ENCODE measurements around the gene ADCY1. TPM values are rescaled to one million over a fixed set of nuclear protein-coding genes. Genes with fewer than 3 reads are reported as not detected.

ADCY1 gene
- total RNA-seq, 1 donor from 2014 or later, result 9.8 TPM

DNA sequence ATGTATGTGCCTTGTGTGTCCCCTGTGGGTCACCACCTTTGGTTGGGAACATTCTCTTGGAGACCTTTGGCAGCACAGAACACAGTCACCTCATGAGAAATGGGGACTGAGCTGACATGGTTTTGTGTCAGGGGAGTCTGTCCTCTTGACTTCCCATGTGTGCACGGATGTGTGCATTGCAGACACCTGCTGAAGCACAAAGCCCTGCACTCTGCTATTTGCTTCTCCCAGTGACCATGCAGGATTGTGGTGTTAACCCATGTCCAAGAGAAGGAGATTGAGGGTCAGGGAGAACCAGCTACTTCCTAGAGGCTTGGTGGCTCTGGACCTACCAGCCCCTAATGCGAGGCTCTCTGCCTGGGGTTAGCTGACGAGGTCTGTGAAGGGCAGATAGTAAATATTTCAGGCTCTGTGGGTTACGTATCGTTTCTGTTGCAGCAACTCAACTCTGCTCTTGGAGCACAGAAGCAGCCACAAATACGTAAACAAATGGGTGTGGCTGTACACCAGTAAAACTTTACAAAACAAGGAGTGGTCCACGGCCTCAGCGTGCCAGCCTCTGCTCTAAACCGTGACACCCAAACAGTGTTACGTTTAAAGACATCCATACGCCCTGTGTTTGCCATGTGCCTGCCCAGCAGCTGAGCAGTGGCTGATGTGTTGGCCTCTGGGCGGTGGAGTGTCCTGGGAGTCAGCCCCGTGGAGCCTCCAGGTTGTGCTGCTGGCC lies 51.7 kb downstream of the ADCY1 start:
- DNase-seq, result no peak

DNA sequence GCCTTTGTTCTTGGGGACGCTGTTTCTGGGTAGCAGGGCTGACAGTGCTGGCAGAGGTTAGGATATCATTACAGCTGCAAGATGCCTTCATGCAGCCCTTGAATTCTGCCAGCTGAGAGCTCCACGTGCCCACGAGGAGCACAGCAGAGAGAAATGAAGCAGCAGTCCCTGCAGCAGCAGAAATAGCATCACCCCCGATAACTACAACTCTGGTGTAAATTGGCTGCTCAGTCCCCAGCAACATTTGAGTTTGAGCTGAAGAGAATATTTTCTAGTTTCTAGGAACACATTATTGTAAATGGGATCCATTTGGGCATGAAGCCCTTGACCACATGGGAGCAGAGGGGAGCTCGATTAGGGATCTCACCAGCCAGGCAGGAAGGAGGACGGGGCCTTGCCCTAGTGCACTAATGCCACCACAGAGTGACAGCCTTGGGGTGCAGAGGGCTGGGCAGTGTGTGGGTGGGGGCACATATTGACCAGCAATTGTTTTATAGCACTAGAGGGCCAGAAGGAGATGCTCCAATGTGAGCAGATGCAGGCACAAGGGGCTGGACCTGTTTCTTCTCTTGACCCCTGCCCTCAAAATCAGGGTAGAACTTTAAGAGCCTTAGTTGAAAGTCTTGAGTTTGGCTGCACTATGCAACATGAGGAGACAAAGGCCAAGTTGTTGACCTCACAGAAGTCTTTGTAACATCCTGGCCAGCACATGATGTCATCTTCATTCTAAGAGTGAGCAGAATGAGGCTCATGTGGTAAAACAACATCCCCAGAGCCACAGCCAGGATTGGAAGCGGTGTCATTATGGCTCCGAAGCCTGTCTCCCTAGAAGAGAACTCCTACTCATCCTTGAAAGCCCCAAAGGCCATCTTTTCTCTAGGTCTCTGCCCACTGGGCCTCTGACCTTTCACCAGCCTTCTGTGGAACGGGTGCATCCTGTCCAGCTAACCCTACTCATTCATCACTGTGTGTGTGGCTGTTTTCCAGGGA lies 52.6 kb downstream of the ADCY1 start:
- no peak for DNase-seq

DNA sequence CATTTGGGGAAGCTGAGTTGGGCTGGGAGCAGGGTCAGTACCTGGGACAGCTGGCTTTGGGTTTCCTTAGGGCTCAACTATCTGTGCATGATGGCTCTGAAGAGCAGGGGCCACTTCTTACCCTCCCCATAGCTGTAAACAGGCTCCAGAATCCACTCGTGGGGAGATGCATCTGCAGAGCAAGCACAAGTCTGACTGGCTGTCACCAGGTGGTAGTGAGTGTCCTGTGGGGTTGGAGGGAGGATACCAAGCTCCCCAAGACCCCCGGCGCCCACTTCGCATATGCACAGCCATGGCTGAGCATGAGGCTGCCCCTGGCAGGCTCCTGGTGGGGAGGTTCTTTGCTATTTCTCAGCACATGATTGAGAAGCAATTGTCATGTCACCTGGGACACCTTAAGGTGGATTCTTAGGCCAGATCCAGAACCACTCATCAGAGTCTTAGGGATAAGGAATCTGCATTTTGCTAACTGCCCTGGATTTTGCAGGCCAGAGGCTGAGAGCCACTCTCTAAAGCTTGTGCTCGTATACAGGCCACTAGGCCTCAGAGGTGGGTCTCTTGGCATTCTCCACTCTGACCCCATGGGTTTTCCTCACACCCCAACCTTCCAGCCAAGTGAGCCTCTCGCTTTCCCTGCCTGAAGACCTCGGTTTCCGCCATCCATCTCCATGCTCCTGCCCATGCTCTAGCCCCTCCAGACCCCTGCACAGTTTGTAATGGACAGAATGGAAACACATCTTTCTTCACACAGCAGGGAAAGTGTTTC lies 53.7 kb downstream of the ADCY1 start:
- DNase-seq, result no peak

DNA sequence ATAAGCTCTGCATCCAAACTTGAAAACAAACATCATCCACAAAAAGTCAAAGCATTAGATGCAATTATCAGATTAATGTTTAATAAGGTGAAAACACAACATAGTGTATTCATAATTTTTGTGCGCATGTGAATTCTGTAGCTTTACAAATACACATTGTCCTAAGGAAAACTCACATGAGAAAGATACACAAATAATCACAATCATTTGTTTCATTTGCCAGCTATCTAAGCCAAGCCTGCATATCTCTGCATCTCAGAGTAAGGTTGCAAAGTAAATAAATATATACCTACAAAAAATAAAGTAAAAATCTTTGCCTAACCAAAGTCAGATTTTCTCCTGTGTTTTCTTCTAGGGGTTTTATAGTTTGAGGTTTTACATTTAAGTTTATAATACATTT lies 57.4 kb downstream of the ADCY1 start:
- no peak for DNase-seq

DNA sequence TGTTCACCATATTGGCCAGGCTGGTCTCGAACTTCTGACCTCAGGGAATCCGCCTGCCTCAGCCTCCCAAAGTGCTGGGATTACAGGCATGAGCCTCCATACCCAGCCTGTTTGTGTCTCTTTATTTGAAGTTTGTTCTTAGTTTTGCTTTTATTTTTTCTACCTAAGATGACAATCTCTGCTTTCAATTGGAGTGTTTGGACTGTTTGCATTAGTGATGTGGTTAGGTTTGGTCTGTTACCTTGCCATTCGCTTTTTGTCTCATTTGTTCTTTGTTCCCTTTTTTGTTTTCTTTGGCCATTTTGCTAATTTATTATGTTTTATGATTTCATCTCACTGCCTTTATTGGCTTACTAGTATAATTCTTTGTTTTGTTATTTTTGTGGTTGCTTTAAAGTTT lies 62.6 kb downstream of the ADCY1 start:
- no peak for DNase-seq

DNA sequence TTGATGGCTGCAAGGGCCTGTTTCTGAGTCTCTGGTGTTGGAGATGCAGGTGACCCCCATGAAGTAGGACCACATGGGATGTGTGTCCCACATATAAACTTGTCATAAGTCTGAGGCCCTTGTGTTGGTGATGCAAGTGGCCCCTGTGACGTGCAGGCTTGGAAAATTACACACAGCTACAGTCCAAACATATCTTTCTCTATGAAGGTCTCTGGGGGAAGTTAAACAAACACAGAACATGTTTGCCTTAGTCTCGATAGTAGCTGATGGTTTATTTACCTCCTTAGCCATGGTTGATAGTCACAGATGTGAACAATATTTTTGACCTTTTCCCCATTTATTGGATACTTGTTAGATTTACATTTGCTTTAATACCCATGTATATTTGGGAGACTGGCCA lies 64.7 kb downstream of the ADCY1 start:
- no peak for DNase-seq

DNA sequence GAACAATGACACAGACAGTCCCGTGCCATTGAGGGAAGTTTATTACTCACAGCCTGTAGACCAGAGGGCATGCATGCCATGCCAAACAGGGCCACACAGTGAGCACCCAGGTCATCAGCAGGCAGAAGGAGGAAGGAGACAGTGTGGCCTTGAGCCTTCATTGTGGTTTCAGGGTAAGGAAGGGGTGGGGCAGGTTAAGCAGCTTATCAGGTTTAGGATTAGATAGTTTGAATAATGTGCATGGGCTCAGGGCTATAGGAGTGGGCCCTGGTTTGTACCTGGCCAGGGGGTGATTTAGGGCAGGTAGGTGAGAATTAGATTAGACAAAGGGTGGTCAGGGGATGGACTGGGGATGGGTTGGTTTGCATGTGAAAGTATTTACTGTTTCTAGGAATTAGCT lies 67.9 kb downstream of the ADCY1 start:
- DNase-seq, result no peak

DNA sequence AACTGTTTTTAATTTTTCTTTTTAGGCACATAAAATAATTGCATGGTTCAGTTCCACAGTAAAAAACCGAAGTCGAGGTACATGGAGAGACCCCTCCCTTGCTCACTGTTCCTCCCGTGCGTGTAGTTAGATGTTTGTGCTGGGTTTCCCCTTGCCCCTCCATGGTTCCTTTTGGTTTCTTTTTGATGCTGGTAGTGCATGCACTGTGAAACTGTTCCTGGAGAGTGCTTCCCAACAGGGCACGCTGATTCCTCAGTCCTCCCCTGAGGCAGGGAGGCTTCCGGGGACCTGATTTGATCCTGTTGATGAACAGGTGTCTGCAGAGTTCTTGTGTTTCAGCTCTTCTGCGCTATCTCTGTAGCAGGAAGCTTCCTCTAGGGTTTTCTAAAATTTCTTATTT lies 69.5 kb downstream of the ADCY1 start:
- no peak for DNase-seq

DNA sequence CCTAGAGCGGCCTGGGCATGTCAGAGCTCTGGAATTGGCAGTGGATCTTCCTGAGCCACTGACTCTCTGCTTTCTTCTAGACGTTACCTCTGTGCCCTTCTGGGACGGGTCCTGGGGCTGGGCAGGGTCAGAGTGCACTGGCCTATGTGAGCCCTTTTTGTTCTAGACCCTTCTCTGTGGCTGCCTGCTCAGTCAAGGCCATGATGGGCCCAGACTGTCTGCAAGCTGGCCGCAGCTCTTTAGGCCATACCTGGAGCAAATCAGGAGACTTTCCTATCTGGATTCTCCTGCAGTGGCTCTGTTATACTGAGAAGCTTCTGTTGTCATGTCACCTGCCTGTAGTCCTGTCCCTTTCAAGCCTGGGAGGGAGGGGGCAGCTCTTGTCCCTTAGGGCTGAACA lies 70.1 kb downstream of the ADCY1 start:
- DNase-seq, result no peak

DNA sequence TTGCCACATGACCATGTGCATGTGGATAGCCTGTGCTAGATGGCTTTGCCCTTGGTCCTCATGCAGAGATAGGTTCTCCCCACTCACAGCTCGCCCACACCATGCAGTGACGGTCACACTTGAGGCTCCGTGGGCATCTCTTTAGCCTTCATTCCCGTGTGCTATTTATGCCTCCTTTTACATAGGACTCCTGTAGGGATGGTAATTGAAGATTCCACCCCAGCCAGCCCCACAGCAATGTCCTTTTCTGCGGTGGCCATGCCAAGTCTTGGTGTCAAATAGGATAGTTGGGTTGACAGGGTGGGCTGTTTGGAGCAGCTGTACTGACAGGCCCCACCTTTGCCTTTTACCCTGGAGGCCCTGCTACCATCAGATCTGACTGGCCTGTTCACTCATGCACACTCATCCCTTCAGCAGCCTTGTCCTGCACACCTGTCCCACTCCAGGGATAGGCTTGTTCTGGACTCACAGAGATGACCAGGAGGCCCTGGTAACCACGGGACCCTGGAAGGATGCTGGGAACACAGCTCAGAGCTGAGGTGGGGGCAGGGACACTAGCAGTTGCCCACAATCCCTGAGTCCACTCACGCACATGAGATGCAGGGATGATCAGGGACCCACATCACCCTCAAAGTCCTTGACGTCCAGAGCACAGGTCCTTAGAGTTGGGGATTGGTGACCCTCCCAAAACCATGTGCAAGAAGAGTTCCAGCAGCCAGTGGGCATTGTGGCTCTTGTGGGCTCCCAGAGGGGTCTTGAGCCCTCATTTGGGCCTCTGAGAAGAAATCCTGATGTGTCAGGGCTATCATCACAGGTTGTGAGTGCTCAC lies 71.2 kb downstream of the ADCY1 start:
- no peak for DNase-seq

DNA sequence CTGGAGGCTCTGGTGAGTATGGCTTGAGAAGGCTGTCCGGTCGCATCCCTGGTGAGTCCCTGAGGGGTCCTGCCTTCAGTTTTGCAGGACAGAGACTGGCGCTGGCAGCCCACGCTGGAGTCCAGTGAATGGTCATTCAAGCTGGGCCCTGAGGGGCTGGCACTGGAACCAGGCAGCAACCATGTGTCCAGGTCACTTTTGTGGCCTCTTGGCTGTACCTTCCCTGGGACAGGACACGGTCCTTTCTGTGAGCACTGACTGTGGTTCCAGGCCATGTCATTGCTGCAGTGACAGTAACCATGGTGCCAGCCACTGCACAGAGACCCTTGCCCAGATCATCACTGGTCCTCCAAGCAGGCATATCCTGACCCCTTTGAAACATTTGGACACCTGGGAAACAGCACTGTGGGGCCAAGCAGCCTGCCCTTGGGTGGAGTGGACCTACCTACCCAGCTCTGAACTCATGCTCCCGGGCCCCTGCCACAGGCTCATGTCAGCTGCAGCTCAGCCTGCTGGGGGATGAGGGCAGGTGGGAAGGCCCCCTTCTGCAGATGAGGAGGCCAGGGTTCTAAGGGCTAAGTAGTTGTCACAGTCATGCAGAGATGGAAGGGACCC lies 72.1 kb downstream of the ADCY1 start:
- DNase-seq, result no peak

DNA sequence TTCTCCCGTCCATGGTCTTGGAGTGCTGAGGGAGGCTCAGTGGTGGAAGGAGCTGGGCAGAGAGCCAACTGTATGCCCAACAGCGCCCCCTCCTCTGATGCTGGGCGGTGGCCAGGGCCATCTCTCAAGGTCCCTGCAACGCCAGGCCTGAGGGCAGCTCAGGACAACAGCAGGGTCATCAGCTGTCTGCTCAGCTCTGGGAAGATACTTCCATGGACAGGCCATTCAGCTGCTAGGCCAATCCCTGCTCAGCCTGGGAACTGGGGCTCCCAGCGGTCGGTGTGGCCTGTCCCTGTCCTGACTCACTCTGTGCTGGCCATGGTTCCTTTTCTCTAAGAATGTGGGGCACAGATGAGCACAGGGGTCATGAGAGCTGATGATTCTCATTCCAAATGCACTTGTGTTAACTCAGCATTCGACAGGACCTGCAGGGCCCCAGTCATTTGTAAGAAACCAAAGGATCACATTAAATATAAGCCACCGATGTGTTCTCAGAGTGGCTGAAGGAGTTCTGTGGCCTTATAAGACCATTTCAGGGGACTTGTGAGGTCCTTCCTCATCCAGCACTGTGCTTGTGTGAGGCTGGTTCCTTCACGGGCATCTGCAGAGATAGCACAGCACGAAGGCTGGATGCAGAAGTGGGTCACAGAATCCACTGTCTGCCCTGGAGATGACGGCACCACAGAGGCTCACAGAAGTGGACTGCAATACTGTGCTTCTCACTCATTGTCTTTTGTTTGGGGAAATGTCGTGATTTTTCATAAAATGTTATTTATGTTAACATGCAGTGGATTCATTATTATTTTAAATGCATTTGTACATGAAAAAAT lies 73.0 kb downstream of the ADCY1 start:
- DNase-seq, result peak; percentile 4

DNA sequence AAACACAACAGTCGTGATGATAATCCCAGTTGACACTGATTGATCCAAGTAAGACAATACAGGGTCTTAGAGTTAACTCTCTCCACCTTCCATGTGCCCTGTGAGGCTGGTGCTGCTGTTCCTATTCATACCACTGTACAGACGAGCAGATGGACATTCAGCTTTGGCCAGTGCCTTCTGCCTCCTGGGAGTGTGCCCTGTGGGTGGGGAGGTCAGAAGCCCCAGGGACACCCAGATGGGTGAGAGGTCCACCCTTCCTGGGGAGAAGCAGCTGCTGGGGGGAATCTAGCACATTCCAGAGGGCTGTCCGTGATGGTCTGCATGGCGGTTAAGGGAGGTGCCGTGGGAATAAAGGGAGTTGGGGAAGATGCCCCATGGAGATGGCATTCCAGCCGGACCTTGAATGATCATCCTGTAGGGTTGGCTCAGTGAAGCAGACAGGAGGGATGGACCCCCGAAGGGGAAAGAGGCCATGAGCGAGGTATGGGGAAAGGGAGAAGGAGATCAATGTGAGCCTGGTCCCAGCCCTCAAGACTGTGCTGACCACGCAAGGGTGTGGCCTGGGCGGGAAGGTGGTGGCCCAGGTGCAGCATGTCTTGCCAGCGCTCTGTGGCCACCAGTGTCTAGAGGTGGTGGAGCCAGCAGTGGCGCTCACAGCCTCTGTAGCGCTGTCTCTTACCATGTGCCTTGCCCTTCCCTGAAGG lies 74.0 kb downstream of the ADCY1 start:
- no peak for DNase-seq

DNA sequence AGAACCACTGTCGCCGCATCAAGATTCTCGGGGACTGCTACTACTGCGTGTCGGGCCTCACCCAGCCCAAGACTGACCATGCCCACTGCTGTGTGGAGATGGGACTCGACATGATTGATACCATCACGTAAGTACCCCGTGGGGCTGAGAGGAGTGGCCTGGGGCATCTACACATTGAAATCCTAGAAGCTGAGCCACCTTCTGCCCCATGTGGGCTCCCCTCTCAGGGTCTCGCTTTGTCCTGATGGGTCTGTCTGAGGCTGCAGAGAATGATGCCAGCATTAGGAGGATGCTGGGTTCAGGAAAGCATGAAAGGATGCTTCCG lies 74.5 kb downstream of the ADCY1 start:
- no peak for DNase-seq

DNA sequence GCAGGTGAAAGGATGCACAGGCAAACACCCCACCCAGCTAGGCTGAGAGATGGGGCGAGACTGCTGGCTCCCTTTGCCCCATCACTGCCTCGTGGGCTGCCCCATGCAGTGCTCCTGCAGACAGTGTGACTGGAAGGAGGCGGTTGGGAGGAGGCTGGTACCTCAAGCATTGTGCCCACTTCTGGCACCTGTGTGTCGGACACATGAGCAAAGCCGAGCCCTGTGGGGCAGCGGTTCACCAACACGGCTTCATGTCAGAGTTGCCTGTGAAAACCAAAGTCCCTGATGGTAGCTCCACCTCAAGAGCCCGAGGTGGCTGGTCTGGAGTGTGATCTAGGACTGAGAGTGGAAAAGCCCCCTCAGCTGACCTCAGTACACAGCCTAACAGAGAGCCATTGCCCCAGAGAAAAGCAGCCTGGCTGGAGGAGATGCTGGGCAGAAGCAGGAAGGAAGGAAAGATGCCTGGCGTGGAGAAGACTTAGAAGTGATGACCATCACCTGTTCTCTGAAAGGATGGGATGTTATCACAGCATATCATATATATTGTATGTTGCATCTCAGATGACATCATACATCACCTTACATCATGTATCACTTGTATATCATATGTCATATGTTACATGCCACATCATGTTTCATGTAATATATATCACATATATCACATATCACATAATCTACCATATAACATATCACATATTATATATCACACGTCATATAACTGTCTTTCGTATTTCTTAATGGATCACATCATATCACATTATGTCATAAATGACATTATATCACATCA lies 75.6 kb downstream of the ADCY1 start:
- no peak for DNase-seq

DNA sequence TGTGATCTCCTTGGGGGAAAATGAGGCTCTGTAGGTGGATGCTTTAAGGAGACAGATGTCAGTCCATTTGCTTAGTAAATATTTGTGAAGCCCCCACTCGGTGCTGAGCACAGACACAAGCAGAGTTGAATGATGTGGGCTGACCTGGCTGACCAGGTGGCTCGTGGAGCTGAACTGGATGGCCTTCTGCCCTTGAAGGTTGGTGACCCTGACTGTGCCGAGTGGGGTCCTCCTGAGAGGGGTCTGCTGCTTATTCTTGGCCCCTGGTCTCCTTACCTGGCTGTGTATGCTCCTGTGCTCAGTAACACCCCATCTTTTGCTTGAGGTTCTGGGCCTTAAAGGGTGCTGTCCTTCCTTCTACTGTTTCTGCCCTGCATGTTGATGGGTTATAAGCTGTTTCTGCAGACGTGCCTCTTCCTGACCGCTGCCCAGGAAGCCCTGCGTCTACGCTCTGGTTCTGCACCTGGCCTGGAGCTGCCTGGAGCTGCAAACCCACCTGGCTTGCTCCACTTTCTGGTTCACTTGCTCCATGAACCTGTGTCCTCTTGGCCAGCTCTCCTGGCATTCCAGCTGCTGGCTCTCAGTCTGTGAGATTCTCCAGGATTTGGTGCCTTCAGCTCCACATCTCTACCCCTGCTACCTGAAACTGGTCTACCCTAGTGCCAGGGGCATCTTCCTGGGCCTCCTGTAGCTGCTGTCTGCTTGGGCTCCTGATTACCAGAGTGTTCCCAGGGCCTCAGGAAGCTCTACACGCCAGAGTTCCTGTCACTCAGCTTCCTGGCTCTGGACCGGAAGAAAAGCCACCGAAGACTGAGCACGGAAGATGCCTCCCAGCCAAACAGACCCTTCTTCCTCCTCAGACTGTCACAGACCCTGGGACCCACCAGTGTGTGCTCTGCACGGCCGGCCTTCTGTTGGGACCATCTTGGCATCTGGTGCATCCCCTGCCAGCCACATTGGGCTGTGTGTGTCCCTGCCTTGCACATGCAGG lies 76.5 kb downstream of the ADCY1 start:
- no peak for DNase-seq

DNA sequence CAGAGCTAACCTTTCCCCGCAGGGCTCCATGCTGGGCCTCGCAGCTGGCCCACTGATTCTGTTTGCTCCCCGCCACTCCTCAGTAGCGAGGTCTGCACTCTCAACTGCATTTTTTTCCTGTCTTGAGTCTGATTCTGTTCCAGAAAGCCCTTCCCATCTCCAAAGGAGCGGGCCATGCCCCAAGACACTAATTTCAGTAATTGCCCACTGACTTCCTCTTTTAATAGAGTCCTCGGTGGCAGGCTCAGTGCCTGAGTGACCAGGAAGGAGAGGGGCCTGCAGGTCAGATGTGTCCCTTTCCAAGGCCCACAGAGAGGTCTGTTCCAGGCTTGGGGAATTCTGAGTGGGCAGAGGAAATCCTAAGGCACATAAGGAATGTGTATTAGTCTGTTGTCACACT lies 77.4 kb downstream of the ADCY1 start:
- no peak for DNase-seq

DNA sequence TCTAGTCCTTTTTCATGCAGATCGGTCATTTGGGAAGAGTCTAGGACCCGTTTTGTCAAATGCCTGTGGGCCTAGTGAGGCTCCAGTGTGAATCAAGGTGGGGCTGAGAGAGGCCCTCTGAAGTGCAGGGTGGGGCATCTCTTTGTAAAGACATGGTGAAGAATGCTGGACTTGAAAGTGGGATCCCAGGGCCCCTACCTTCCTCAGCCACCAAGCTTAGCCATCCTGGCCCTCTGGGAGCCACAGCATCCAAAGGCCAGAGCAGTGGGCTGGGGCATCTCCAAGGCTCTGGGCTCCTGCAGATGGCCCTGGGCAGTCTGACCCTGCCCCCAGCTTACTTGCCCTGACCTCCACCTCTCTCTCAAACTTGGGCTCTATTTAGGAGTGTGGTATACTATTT lies 78.5 kb downstream of the ADCY1 start:
- no peak for DNase-seq
